GM12878 (cell line): ENCODE results near the gene SOX5. TPM values are rescaled to one million over a fixed set of nuclear protein-coding genes. Genes with fewer than 3 reads are reported as not detected.

Experiments
- ATAC-seq: fragments of 200-7000 bp; cut with Tn5 transposase; 3 replicates; pipeline ENCODE4 v1.9.1; 2020; ENCODE audit warnings: mild to moderate bottlenecking, moderate library complexity
- BruUV-seq: library from RNA; stranded (reverse); fragments of 400-500 nt; replicated peaks from 2 replicates; lab custom pipeline; 2021; lab: Mats Ljungman, UMichigan
- CTCF ChIA-PET: fragments of 300-600 bp; sonication (Branson Sonifier 250); formaldehyde crosslinking; extraction: SDS; loops from one replicate; lab custom pipeline; 2021; ENCODE audit warnings: inconsistent platforms; lab: Yijun Ruan, JAX
- POLR2A ChIA-PET: fragments of 350-600 bp; formaldehyde crosslinking; extraction: SDS; loops from one replicate; lab custom pipeline; 2021; ENCODE audit warnings: inconsistent platforms; lab: Charles Lee
- RAD21 ChIA-PET: fragments of 300-600 bp; sonication (Branson Sonifier 250); formaldehyde crosslinking; loops from one replicate; lab custom pipeline; 2023; ENCODE audit warnings: antibody characterized with exemption; ENCODE audit not compliant: unreplicated experiment; lab: Charles Lee
- SMC1A ChIA-PET: fragments of 300-600 bp; sonication (Branson Sonifier 250); formaldehyde crosslinking; loops from one replicate; lab custom pipeline; 2023; ENCODE audit not compliant: unreplicated experiment, uncharacterized antibody; lab: Charles Lee
- DNase-seq: peaks from one replicate; pipeline ENCODE4 v3.0.0-alpha.2; 2011; ENCODE audit warnings: low read depth, low spot score
- FAIRE-seq: peaks from 3 replicates; lab custom pipeline; 2011; peaks lifted over from hg19 to GRCh38; lab: Jason Lieb, UNC
- H2AFZ ChIP-seq: 2 replicates; pipeline ENCODE4 v1.6.0; 2011; ENCODE audit warnings: low read depth, low read length, control low read depth; ENCODE audit not compliant: control insufficient read depth
- H3K27ac ChIP-seq: 2 replicates; pipeline ENCODE4 v1.5.1; 2011; ENCODE audit warnings: control low read depth; ENCODE audit not compliant: control insufficient read depth, insufficient read depth
- H3K27me3 ChIP-seq, 2 experiments: replicated peaks in 1 of 2; 2 replicates each; pipeline versions ENCODE4 v1.6.0 to v1.6.1; 2011; ENCODE audit warnings: low read length in 1 of 2; ENCODE audit not compliant: control insufficient read depth in 2 of 2, insufficient read depth in 2 of 2
- H3K36me3 ChIP-seq, 2 experiments: 2 replicates each; pipeline ENCODE4 v1.5.1; 2011; ENCODE audit warnings: low read length in 1 of 2; ENCODE audit not compliant: control insufficient read depth in 2 of 2, insufficient read depth in 2 of 2
- H3K4me1 ChIP-seq: 2 replicates; pipeline ENCODE4 v1.6.1; 2011; ENCODE audit warnings: mild to moderate bottlenecking, low read length, moderate library complexity, mixed read lengths; ENCODE audit not compliant: control insufficient read depth, insufficient read depth
- H3K4me2 ChIP-seq: 2 replicates; pipeline ENCODE4 v1.6.0; 2011; ENCODE audit warnings: control low read depth; ENCODE audit not compliant: control insufficient read depth, insufficient read depth
- H3K4me3 ChIP-seq: fragments of 200-600 bp; sonication (generic); 2 replicates; pipeline ENCODE4 v1.5.1; 2016
- H3K79me2 ChIP-seq: 2 replicates; pipeline ENCODE4 v1.6.0; 2011; ENCODE audit warnings: low read length; ENCODE audit not compliant: control insufficient read depth, insufficient read depth
- H3K9ac ChIP-seq: 2 replicates; pipeline ENCODE4 v1.8.0; 2011; ENCODE audit warnings: low read length, control low read depth, mixed read lengths; ENCODE audit not compliant: control insufficient read depth, insufficient read depth
- H3K9me3 ChIP-seq: replicated peaks from 3 replicates; pipeline ENCODE4 v1.5.1; 2011; ENCODE audit warnings: mild to moderate bottlenecking, low read length; ENCODE audit not compliant: control insufficient read depth, insufficient read depth
- H4K20me1 ChIP-seq: 2 replicates; pipeline ENCODE4 v1.6.0; 2011; ENCODE audit not compliant: control insufficient read depth, insufficient read depth
- ATF7 ChIP-seq: fragments of 450-650 bp; IDR thresholded peaks from 2 replicates; pipeline ENCODE4 v1.6.1; 2016; ENCODE audit warnings: low read depth, mild to moderate bottlenecking
- BRCA1 ChIP-seq: IDR thresholded peaks from 2 replicates; pipeline ENCODE4 v1.6.1; 2011; ENCODE audit warnings: low read depth, low read length, improper control_type of control experiment
- DPF2 ChIP-seq: fragments of 450-650 bp; IDR thresholded peaks from 2 replicates; pipeline ENCODE4 v1.6.1; 2017; ENCODE audit warnings: mild to moderate bottlenecking
- NFXL1 ChIP-seq: fragments of 450-650 bp; IDR thresholded peaks from 2 replicates; pipeline ENCODE4 v1.6.1; 2017; ENCODE audit warnings: antibody characterized with exemption, mild to moderate bottlenecking, borderline replicate concordance
- SPI1 ChIP-seq: IDR thresholded peaks from 2 replicates; pipeline ENCODE4 v1.6.1; 2011; ENCODE audit warnings: low read depth, mild to moderate bottlenecking, low read length, moderate library complexity, borderline replicate concordance; ENCODE audit not compliant: insufficient read depth
- ZNF622 ChIP-seq: fragments of 450-650 bp; IDR thresholded peaks from 2 replicates; pipeline ENCODE4 v1.6.1; 2017; ENCODE audit warnings: mild to moderate bottlenecking, inconsistent platforms
- WGBS: methylation state at CpG from one replicate; pipeline ENCODE4 v1.1.6; 2016; ENCODE audit warnings: low lambda C conversion rate; ENCODE audit not compliant: insufficient replicate concordance, insufficient coverage; ENCODE audit errors: missing lambda C conversion rate; 5-methylcytosine and 5-hydroxymethylcytosine counted together
- in situ Hi-C: fragments of 300-500 bp; cut with MboI; formaldehyde crosslinking; loops from 9 replicates; pipeline ENCODE4 v1.14.3; 2018; ENCODE audit warnings: mixed read lengths
- intact Hi-C: fragments of 100-400 bp; cut with micrococcal nuclease; formaldehyde crosslinking; loops from one replicate; pipeline ENCODE4 v1.14.2; 2022; ENCODE audit not compliant: unreplicated experiment
- polyA plus RNA-seq, 11 experiments: library from polyadenylated mRNA; depleted of rRNA in 4 of 11; unstranded in 6 of 11; stranded (reverse) in 5 of 11; fragments of >200 nt; fragmentation: Nextera tagmentation in 4 of 11; fragmentation: Illumina TruSeq in 1 of 11; extraction: Ambion mirVana in 4 of 11; extraction: Trizol in 1 of 11; gene quantifications; 1 replicate in 1 of 11; 2 replicates in 10 of 11; pipeline versions ENCODE4 v1.2.1 to v1.2.3, GENCODE V29; 2011 to 2016; ENCODE audit warnings: inconsistent platforms in 2 of 11, missing spikeins in 2 of 11, low read depth in 1 of 11
- total RNA-seq, 4 experiments: library from RNA; depleted of rRNA in 3 of 4; stranded (reverse); fragments of >200 nt in 3 of 4; fragmentation: Illumina TruSeq in 1 of 4; extraction: Trizol in 1 of 4; gene quantifications; 2 replicates each; pipeline versions ENCODE4 v1.2.1 to v1.2.3, GENCODE V29; 2013 to 2021
- TF ChIP-seq, protein P1 (sequence below): fragments of 450-650 bp; IDR thresholded peaks from 2 replicates; pipeline ENCODE4 v1.6.1; 2016; ENCODE audit warnings: mild to moderate bottlenecking

Gene SOX5
- total and polyA plus RNA-seq, 10 of the 15 experiments (the other 5 are each of a cell fraction or from before 2014, with no cell fraction given): 0.08 to 1.0 (median 0.24) TPM

DNA sequence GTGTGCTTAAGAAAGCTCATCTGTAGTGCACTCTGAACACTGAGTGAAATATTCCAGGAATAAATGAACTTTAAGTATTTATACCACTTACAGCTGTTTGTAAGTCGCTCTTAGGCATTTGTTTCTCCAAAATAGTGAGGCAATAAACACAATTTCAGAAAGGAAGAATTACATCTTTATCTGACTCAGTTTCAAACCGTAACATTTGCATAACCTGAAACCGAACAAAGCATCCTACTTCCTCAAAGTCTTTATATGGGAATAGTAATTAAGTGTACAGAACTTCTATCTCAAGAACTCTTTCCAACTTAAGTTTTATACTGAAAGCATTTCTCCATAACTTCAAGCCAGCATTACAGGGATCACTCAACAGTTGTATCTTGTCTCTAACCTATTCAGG lies 58.4 kb downstream of the SOX5 start:
- RAD21 ChIA-PET: no interaction called here
- CTCF ChIA-PET: interaction anchor here (0.7 kb wide), 1 partner anchor 33 kb away, joined by 3 read pairs; no protein-coding TSS in a partner anchor
- 0% methylated on average over 3 of the region's 3 CpGs for whole genome bisulfite sequencing
- H3K27ac ChIP-seq: no peak overlapping the region
- H3K9ac ChIP-seq: no peak overlapping the region
- intact Hi-C loops: no loop called here
- in situ Hi-C loops: no loop called here
- no peaks in the 10 kb centered on the region for H3K27me3 ChIP-seq
- no peaks in the 10 kb centered on the region for H3K9me3 ChIP-seq
- TF ChIP-seq SPI1 (peak; percentile 39; the same call in 1 of the 2 replicates), NFXL1 (no peak), ATF7 (0 out of 2 replicates have a peak, but pooled peaks have one; percentile 27), DPF2 (0 out of 2 replicates have a peak, but pooled peaks have one; percentile 29)
- TF ChIP-seq, all 136 proteins: peak for 3
- DNase-seq (no peak), FAIRE-seq (peak; percentile 91), ATAC-seq (peak; percentile 81)
- Histone ChIP-seq H3K4me1 (no peaks in the 10 kb centered on the region), H2AFZ (no peak overlapping the region), H4K20me1 (no peaks in the 10 kb centered on the region), H3K4me2 (no peak overlapping the region; the same call in 1 of the 2 replicates), H3K4me3 (no peak overlapping the region), H3K79me2 (no peaks in the 10 kb centered on the region), H3K36me3 (no peaks in the 10 kb centered on the region)
- ChIA-PET POLR2A (no interaction called here), SMC1A (interaction anchor here (1.6 kb wide), 1 partner anchor 9 kb away, joined by 8 read pairs; no protein-coding TSS in a partner anchor)
- BruUV-seq: no TSS peak

DNA sequence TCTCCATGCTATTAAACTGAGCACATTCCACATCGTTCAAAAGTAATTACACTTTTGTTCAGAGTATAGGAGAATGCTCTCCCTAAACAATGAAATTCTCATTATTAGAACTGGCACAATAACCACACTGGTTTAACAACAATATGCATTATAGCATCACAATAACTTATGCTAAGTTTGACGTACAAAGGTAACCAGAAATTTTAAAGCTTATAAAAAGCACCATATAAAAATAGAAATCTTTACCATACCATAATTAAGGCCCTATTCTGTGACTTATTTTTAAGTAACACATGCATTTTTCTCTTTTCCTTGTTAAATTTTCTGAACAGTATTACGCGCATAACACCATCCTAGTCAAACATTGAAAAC lies 60.4 kb downstream of the SOX5 start:
- no peak for ATAC-seq
- no peaks in the 10 kb centered on the region for H4K20me1 ChIP-seq
- ChIA-PET POLR2A (no interaction called here), RAD21 (no interaction called here), CTCF (interaction anchor here (0.6 to 1.2 kb wide), 2 partner anchors 17 to 32 kb away, joined by 3 read pairs; no protein-coding TSS in a partner anchor), SMC1A (no interaction called here)
- H3K27me3 ChIP-seq: no peaks in the 10 kb centered on the region
- H3K27ac ChIP-seq: no peak overlapping the region
- TF ChIP-seq BRCA1: no peak
- TF ChIP-seq ZNF622: no peak
- TF ChIP-seq, protein P1, sequence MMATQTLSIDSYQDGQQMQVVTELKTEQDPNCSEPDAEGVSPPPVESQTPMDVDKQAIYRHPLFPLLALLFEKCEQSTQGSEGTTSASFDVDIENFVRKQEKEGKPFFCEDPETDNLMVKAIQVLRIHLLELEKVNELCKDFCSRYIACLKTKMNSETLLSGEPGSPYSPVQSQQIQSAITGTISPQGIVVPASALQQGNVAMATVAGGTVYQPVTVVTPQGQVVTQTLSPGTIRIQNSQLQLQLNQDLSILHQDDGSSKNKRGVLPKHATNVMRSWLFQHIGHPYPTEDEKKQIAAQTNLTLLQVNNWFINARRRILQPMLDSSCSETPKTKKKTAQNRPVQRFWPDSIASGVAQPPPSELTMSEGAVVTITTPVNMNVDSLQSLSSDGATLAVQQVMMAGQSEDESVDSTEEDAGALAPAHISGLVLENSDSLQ: no peak
- WGBS: 70% methylated on average over 4 of the region's 4 CpGs
- H2AFZ ChIP-seq: no peak overlapping the region
- no peaks in the 10 kb centered on the region for H3K9me3 ChIP-seq
- no peaks in the 10 kb centered on the region for H3K79me2 ChIP-seq
- H3K4me2 ChIP-seq: no peak overlapping the region
- H3K4me3 ChIP-seq: no peak overlapping the region
- DNase-seq: no peak
- in situ Hi-C loops: no loop called here
- no peak overlapping the region for H3K9ac ChIP-seq
- intact Hi-C loops: no loop called here
- no peaks in the 10 kb centered on the region for H3K36me3 ChIP-seq
- BruUV-seq: no TSS peak
- no peak for FAIRE-seq
- H3K4me1 ChIP-seq: no peaks in the 10 kb centered on the region
